CD14-positive monocyte (primary cell): ENCODE measurements around the gene SOST. TPM values are rescaled to one million over a fixed set of nuclear protein-coding genes. Genes with fewer than 3 reads are reported as not detected.

ENCODE experiments used
- DNase-seq, 3 donors: peaks; one replicate each; pipeline ENCODE4 v3.0.0-alpha.2; 2011 to 2022
- H2AFZ ChIP-seq: 2 replicates; pipeline ENCODE4 v1.6.0; 2012; ENCODE audit warnings: mild to moderate bottlenecking, low read depth, low read length, inconsistent platforms; ENCODE audit not compliant: insufficient read depth, poor library complexity, severe bottlenecking
- H3K27ac ChIP-seq, 2 donors: 1 replicate in 1 of 2; 2 replicates in 1 of 2; pipeline ENCODE4 v1.5.1; 2012 to 2013; ENCODE audit warnings: low read length in 2 of 2, control low read depth in 1 of 2, inconsistent platforms in 1 of 2, low read depth in 1 of 2, mild to moderate bottlenecking in 1 of 2
- H3K27me3 ChIP-seq, 2 donors: one replicate each; pipeline versions ENCODE4 v1.6.0 to v1.6.1; 2011 to 2013; ENCODE audit warnings: low read length in 2 of 2; ENCODE audit not compliant: control insufficient read depth in 2 of 2, insufficient read depth in 2 of 2
- H3K36me3 ChIP-seq, 2 donors: replicated peaks in 1 of 2; 1 replicate in 1 of 2; 2 replicates in 1 of 2; pipeline versions ENCODE4 v1.5.1 to v1.6.1; 2012 to 2013; ENCODE audit warnings: low read length in 2 of 2, control low read depth in 1 of 2, inconsistent platforms in 1 of 2, mild to moderate bottlenecking in 1 of 2; ENCODE audit not compliant: insufficient read depth in 2 of 2, control insufficient read depth in 1 of 2
- H3K4me1 ChIP-seq, 2 donors: 1 replicate in 1 of 2; 2 replicates in 1 of 2; pipeline versions ENCODE4 v1.5.1 to v1.6.1; 2012 to 2013; ENCODE audit warnings: low read length in 2 of 2, control low read depth in 1 of 2, inconsistent platforms in 1 of 2, mild to moderate bottlenecking in 1 of 2, moderate library complexity in 1 of 2; ENCODE audit not compliant: insufficient read depth in 2 of 2, control insufficient read depth in 1 of 2
- H3K4me2 ChIP-seq: replicated peaks from 2 replicates; pipeline ENCODE3; 2012; ENCODE audit warnings: low read length, moderate library complexity, mild to moderate bottlenecking; ENCODE audit not compliant: poor library complexity, severe bottlenecking; ENCODE audit errors: extremely low read depth
- H3K4me3 ChIP-seq, 3 experiments: fragments of 200-600 bp in 1 of 3; sonication (generic) in 1 of 3; replicated peaks in 1 of 3; 1 replicate in 2 of 3; 2 replicates in 1 of 3; pipeline ENCODE4 v1.5.1; 2011 to 2013; ENCODE audit warnings: low read length in 3 of 3, mild to moderate bottlenecking in 3 of 3, control low read depth in 2 of 3, low read depth in 2 of 3, inconsistent platforms in 1 of 3, moderate library complexity in 1 of 3
- H3K79me2 ChIP-seq: 2 replicates; pipeline ENCODE4 v1.6.0; 2012; ENCODE audit warnings: mild to moderate bottlenecking, control low read depth, inconsistent platforms, low read length, moderate library complexity; ENCODE audit not compliant: insufficient read depth
- H3K9ac ChIP-seq: 2 replicates; pipeline ENCODE4 v1.6.0; 2017; ENCODE audit warnings: low read length, mild to moderate bottlenecking; ENCODE audit not compliant: insufficient read depth, poor library complexity, severe bottlenecking
- H3K9me3 ChIP-seq, 2 donors: replicated peaks in 1 of 2; 1 replicate in 1 of 2; 2 replicates in 1 of 2; pipeline versions ENCODE4 v1.5.1 to v1.6.1; 2012 to 2013; ENCODE audit warnings: low read length in 2 of 2, control low read depth in 1 of 2; ENCODE audit not compliant: control insufficient read depth in 1 of 2, insufficient read depth in 1 of 2
- H4K20me1 ChIP-seq: 2 replicates; pipeline ENCODE4 v1.6.0; 2012; ENCODE audit warnings: mild to moderate bottlenecking, low read length, control low read depth, moderate library complexity; ENCODE audit not compliant: insufficient read depth
- H3K27ac Mint-ChIP-seq, 7 donors: one replicate each; pipeline ENCODE4 v1.8.0; 2020; ENCODE audit warnings: mild to moderate bottlenecking in 7 of 7, mixed read lengths in 7 of 7, moderate library complexity in 6 of 7, inconsistent platforms in 2 of 7
- H3K27me3 Mint-ChIP-seq, 3 donors: one replicate each; pipeline ENCODE4 v1.8.0; 2021 to 2022; ENCODE audit warnings: low read depth in 3 of 3, mild to moderate bottlenecking in 3 of 3, mixed read lengths in 3 of 3, moderate library complexity in 3 of 3, inconsistent platforms in 1 of 3
- H3K36me3 Mint-ChIP-seq, 2 donors: one replicate each; pipeline ENCODE4 v1.8.0; 2020; ENCODE audit warnings: mixed read lengths in 2 of 2, inconsistent platforms in 1 of 2, mild to moderate bottlenecking in 1 of 2
- H3K4me1 Mint-ChIP-seq: one replicate; pipeline ENCODE4 v1.8.0; 2020; ENCODE audit warnings: mild to moderate bottlenecking, mixed read lengths
- H3K4me3 Mint-ChIP-seq, 2 donors: one replicate each; pipeline ENCODE4 v1.8.0; 2020; ENCODE audit warnings: mild to moderate bottlenecking in 2 of 2, mixed read lengths in 2 of 2, moderate library complexity in 1 of 2
- H3K9me3 Mint-ChIP-seq, 7 donors: one replicate each; pipeline ENCODE4 v1.8.0; 2020 to 2022; ENCODE audit warnings: mixed read lengths in 7 of 7, mild to moderate bottlenecking in 6 of 7, moderate library complexity in 6 of 7, inconsistent platforms in 2 of 7
- CTCF ChIP-seq: fragments of 200-600 bp; IDR thresholded peaks from one replicate; pipeline ENCODE4 v1.8.0; 2022; ENCODE audit warnings: antibody characterized with exemption, mild to moderate bottlenecking
- WGBS: methylation state at CpG from one replicate; pipeline ENCODE4 v1.1.5; 2013; ENCODE audit warnings: missing lambda C conversion rate; ENCODE audit not compliant: insufficient coverage; 5-methylcytosine and 5-hydroxymethylcytosine counted together
- intact Hi-C, 2 donors: fragments of 100-400 bp; cut with micrococcal nuclease; formaldehyde crosslinking; loops; one replicate each; pipeline versions ENCODE4 v1.15.0 to v1.15.1; 2023
- polyA plus RNA-seq, 3 donors: library from polyadenylated mRNA; depleted of rRNA in 1 of 3; unstranded in 2 of 3; stranded (reverse) in 1 of 3; fragments of 300-500 nt in 2 of 3; fragments of >200 nt in 1 of 3; fragmentation: Illumina TruSeq in 2 of 3; gene quantifications; 1 replicate in 2 of 3; 2 replicates in 1 of 3; pipeline ENCODE4 v1.2.3, GENCODE V29; 2012 to 2021

Gene SOST
- polyA plus RNA-seq, 3 donors, result not detected

- Mint-ChIP-seq H3K4me3 (no peak overlapping the region), H3K27ac (no peak overlapping the region), H3K9me3 (peaks cover 0 to 3% (median 0%) of the 10 kb centered on the region in 7 donors), H3K27me3 (peaks cover 24 to 40% (median 26%) of the 10 kb centered on the region in 3 donors), H3K36me3 (no peaks in the 10 kb centered on the region), H3K4me1 (peaks cover 13% of the 10 kb centered on the region)
- Histone ChIP-seq H2AFZ (no peak overlapping the region), H3K36me3 (no peaks in the 10 kb centered on the region), H3K27ac (no peak overlapping the region), H3K4me3 (no peak overlapping the region), H3K9me3 (no peaks in the 10 kb centered on the region), H3K27me3 (peaks cover 15 to 21% of the 10 kb centered on the region in 2 donors), H3K79me2 (no peaks in the 10 kb centered on the region), H3K4me1 (peaks cover 9 to 13% of the 10 kb centered on the region in 2 donors), H3K4me2 (no peak overlapping the region), H4K20me1 (no peaks in the 10 kb centered on the region), H3K9ac (no peak overlapping the region)
- DNase-seq, result no peak
- 88% methylated on average over 1 of the region's 4 CpGs for WGBS
- intact Hi-C loops, result no loop called here
- TF ChIP-seq CTCF, result no peak
Measured at GRCh38 chr17:43709210-43709609, 49.4 kb downstream of the SOST start.

DNA sequence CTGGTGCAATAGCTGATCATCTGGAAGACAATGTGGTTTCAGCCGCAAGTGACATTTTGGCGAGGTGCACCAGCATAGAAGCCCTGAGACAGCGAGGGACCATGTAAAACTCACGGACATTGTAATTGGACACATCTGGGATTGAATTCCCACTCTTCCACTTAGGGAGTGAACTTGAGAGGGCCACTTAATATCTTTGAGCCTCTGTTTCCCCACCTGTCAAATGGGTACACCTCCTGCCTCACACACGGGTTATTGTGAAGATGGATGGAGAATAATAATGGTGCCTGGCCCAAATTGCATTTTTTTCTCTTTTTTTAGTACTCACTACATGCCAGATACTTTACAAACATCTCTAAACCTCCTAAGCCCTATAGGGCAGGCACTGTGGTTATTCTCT, 51.4 kb downstream of the SOST start:
- no peak for TF ChIP-seq CTCF
- no peak overlapping the region for H3K4me3 Mint-ChIP-seq
- peaks cover 6 to 8% (median 7%) of the 10 kb centered on the region in 7 donors for H3K9me3 Mint-ChIP-seq
- no peaks in the 10 kb centered on the region for H3K4me1 ChIP-seq
- no peak overlapping the region for H3K4me2 ChIP-seq
- H3K27ac Mint-ChIP-seq, result no peak overlapping the region
- H3K79me2 ChIP-seq, result no peaks in the 10 kb centered on the region
- H3K27ac ChIP-seq, result no peak overlapping the region
- peaks cover 3 to 6% of the 10 kb centered on the region in 2 donors for H3K27me3 ChIP-seq
- H3K36me3 Mint-ChIP-seq, result peaks cover 0 to 2% of the 10 kb centered on the region in 2 donors
- peaks cover 13 to 30% (median 20%) of the 10 kb centered on the region in 3 donors for H3K27me3 Mint-ChIP-seq
- H4K20me1 ChIP-seq, result no peaks in the 10 kb centered on the region
- H3K4me3 ChIP-seq, result no peak overlapping the region
- peaks cover 4 to 6% of the 10 kb centered on the region in 2 donors for H3K9me3 ChIP-seq
- WGBS, result 85% methylated on average over 4 of the region's 5 CpGs
- H3K9ac ChIP-seq, result no peak overlapping the region
- no peak for DNase-seq
- H3K36me3 ChIP-seq, result no peaks in the 10 kb centered on the region
- no peak overlapping the region for H2AFZ ChIP-seq
- intact Hi-C loops, result no loop called here
- H3K4me1 Mint-ChIP-seq, result peaks cover 6% of the 10 kb centered on the region
